Endothelial cell of hepatic sinusoid (primary cell): ENCODE measurements around the gene MTERF1.
"Not testable (repeated sequence)": the region's sequence is repeated elsewhere in the genome, so short reads cannot be mapped to it uniquely, and the experiment has no call there.

Experiments
- in situ Hi-C: cut with HindIII; loops from 2 replicates; pipeline ENCODE4 v1.10.0; 2017; ENCODE audit warnings: low sequenced_read_pairs

MTERF1 gene

DNA sequence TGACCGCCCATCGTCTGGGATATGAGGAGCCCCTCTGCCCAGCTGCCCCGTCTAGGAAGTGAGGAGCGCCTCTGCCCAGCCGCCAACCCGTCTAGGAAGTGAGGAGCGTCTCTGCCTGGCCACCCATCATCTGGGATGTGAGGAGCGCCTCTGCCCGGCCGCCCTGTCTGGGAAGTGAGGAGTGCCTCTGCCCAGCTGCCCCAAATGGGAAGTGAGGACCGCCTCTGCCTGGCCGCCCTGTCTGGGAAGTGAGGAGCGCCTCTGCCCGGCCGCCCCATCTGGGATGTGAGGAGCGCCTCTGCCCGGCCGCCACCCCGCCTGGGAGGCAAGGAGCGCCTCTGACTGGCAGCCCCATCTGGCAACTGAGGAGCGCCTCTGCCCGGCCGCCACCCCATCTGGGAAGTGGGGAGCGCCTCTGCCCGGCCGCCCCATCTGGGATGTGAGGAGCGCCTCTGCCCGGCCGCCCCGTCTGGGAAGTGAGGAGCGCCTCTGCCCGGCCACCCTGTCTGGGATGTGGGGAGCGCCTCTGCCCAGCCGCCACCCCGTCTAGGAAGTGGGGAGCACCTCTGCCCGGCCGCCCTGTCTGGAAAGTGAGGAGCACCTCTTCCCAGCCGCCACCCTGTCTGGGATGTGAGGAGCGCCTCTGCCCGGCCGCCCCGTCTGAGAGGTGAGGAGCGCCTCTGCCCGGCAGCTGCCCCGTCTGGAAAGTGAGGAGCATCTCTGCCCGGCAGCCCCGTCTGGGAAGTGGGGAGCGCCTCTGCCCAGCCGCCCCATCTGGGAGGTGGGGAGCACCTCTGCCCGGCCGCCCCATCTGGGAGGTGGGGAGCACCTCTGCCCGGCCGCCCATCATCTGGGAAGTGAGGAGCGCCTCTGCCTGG is 7.1 kb upstream of the MTERF1 start:
- in situ Hi-C loops: not testable (repeated sequence)

DNA sequence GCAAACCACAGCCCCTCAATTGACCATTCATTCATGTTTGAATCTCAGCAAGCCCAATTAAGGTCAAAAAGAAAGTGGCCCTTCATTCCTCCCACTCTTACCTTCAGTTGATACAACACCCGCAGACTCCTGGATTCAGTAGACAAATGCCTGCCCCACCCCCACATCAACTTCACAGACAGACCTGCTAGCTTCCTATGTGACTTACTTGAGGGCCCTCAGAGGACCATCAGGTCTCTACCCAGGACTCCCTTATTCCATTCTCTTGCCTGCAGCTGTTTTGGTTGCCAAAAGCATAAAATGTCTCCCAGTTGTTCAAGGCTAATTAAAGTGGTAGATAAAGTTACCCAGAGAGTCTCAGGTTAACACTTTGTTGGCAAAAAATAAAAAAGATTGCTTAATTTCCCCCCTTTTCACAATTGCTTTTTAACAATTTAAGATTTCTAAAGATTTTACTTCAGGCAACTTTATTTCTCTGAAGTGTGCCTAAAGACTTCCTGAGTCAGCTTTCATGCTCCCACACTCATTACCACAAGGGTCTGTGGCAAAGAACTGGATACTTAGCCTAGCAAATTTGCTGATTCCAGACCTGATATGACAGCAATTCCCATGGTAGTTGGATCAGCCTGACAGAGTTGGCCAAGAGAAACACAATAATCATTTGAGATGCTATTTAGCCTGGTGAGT is 3.3 kb upstream of the MTERF1 start:
- in situ Hi-C loops: no loop called here

DNA sequence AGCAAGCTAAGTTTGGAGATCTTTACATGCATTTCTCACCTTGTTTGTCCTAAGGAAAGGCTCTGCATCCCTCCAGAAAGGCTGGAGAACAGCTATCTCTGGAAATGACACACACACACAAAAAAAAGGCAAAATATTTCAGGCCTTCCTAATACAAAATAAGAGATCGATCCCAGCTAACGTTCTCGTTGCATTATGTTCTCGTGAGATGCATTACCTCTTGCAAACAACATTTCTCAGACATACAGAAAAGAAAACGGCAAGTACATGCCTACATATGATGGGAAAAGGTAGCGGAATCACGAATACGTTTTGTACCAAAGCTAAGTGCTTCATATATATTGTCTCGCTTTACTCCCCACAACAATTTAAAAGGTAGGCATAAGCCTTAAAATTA is 488 bp downstream of the MTERF1 start:
- in situ Hi-C loops: no loop called here

DNA sequence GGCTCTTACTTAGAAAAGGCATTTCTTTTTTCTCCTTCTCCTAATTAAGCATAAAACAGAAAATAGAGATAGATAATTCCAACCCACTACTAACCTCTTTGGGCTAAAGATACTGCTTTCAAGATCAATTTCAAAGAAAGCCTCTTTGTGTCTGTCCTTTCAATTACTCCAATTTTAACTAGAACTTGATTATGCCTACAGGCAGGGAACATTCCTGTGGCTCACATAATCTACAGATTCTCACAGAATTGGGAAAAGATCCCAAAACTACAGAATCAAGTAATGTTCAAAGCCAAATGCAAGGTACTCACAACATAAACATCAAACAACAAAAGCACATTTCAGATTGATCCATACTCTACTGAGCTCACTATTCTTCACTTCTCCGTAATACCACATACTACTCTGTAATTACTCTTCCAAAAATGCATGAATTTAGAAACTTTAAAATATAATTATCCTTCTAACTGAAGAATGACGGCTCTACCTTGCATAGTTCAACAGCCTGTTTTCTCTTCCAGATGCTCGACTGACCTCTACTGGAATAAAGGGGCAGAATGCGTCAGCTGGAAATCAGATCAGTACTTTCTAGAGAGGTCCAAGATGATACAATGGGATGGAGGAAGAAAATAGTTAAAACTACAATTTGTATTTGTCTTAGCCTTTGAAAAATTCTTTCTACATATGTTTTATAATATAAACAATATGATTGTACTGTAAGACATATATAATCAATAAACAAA is 3.9 kb downstream of the MTERF1 start:
- in situ Hi-C loops: no loop called here

DNA sequence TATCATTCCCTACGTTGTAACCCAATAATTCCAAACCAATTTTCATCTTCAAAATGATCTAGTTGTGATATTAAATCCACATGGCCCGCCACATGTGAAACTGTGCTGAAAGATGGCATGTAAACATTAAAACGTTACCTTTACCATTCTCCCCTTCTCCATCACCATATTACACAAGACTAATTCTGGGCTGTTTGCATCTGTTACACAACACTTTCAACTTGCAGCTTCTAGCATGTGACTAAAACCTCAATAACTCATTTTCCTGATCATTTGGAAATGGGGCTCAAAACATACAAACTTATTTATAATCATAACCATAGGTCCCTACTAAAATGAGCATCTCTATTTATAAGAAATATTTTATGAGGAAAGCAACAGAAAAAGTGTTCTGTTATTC is 4.7 kb downstream of the MTERF1 start:
- in situ Hi-C loops: no loop called here

DNA sequence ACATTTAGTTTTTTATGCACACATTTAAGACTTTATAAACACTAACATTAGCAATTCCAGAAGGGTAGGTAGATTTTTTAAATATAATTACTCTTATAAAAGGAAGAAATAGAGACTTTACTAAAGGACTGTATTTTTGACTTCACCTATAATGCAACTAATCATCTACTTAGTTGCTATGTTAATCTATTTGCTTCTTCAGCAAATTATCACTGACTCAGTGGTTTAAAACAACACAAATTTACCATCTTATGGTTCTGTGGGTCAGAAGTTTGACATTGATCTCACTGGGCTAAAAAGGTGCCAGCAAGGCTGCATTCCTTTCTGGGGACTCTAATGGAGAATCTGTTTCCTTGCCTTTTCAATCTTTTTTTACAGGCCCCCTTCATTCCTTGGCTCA is 7.6 kb downstream of the MTERF1 start:
- in situ Hi-C loops: no loop called here

DNA sequence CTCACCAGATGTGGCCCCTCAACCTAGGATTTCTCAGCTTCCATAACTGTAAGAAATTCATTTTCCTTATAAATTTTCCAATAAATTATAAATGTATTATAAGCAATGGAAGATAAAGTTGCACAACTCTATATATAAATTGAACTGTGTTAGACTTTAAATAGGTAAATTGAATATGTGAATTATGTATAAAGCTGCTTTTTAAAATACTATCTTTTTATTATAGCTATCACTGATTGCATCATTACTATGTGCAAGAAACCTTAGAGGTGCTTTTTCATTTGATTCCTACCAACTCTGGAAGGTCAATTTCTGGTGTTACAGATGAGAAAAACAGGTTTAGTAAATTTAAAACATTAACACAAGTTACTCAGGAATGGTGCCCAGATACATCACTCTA is 8.4 kb downstream of the MTERF1 start:
- in situ Hi-C loops: no loop called here

DNA sequence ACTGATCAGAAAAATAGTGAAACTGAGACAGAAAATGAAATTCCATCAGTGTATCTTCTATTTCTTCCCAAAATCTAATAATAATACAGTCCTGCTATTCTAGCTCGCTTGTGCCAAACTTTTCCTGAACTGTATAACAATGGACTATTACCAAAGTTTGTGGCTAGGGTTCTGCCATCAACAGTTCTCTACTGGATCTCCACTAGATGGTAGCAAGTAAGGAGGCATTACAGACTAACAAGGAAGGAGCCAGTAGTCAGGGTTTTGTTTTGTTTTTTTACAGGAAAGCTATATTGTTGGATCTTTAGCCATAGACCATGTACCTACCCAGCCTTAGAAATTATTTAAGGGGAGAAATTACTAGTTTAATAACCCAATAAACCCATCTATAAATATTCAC is 10.8 kb downstream of the MTERF1 start:
- in situ Hi-C loops: no loop called here

DNA sequence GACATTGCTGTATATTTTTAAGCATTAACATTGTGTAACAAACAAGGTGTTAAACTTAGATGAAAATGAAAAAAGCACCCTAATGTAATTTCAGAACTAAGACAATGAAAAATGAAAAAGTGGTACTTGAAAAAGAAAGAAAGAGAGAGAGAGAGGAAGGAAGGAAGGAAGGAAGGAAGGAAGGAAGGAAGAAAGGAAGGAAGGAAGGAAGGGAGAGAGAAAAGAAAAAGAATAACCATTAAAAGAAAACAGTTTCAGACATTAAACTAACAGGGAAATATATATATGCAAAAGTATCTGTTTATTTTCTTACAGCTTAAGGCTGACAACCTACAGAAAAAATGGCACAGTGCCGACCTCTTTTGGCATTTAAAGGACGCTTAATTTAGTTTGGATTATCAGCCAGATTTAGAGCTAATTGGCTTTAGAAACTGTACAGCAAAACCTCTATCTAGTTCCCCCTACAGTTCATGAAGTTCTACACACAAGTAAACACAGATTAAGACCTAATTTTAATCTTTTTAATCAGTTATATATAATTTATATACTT is 13.8 kb downstream of the MTERF1 start:
- in situ Hi-C loops: no loop called here

DNA sequence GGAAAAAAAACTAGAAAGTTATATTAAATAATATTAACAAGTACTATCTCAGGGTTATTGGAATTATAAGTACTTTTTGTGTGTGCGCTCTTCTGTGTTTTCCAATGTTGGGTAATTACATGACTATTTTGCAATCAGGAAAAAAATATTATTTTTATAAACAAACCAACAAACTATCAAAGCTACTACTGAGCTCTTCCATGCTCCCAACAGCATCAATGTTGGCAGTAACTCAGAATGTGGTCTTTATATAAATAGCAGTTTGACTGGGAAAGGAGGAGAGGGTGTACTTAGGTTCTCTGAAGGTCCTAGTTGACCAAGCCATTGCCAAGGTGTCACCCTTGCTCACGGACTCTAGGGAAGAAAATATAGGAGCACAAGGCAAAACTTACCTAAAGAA is 15.0 kb downstream of the MTERF1 start:
- in situ Hi-C loops: no loop called here

DNA sequence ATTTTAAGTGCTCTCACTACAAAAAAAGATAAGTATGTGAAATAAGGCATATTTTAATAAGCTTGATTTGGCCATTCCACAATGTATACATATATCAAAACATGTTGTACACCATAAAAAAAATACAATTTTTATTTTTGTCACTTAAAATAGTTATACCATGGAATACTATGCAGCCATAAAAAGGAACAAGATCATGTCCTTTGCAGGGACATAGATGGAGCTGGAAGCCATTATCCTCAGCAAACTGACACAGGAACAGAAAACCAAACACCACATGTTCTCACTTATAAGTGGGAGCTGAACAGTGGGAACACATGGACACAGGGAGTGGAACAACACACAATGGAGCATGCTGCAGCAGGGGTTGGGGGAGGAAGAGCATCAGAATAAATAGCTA is 15.9 kb downstream of the MTERF1 start:
- in situ Hi-C loops: not testable (repeated sequence)

DNA sequence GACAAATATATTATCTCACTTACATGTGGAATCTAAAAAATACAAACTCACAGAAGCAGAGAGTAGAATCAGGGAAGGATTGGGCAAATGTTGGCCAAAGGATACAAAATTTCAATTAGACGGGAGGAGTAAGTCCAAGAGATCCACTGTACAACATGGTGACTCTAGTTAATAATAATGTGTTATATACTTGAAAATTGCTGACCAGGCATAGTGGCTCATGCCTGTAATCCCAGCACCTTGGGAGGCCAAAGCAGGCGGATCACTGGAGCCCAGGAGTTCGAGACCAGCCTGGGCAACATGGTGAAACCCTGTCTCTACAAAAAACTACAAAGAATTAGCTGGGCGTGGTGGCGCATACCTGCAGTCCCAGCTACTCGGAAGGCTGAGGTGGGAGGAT is 16.4 kb downstream of the MTERF1 start:
- in situ Hi-C loops: no loop called here

DNA sequence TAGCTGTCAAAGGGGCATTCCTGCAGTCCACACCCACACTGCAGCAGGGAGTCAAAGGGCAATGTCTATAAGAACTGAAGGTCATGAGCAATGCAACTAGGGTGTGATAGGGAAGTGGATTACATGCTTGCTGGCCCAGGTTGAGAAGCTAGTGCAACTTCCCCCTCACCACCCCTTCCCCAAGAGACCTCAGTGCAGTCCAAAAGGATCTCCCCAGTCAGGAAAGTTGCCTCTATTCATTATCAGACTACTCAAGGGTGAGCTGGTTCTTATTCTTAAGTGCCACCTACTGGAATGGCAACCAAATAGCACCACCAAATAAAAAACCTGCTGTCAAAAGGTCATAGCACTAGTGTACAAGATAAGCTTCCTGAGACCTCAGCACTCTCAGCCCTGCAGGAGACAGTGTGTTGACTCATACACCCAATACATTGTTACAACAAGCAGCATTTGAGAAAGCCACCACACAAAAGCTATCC is 28.2 kb downstream of the MTERF1 start:
- in situ Hi-C loops: no loop called here

DNA sequence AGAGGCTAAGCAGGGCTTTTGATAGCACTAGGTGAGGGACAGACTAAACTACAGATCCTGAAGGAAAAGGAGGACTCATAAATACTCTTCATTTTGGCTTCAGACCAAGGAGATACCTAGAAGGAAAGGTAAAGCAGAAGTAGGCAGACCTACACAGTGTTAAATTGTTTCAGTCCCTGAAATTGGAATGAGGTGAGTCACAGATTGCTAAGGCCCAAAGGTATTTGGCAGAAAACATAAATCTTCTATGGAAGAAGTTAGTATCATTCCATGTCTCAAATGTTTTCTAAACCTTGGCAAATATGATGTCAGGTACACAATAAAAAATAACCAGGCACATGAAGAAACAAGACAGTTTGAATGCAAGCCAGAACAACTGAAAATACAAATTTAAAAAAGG is 30.0 kb downstream of the MTERF1 start:
- in situ Hi-C loops: no loop called here

DNA sequence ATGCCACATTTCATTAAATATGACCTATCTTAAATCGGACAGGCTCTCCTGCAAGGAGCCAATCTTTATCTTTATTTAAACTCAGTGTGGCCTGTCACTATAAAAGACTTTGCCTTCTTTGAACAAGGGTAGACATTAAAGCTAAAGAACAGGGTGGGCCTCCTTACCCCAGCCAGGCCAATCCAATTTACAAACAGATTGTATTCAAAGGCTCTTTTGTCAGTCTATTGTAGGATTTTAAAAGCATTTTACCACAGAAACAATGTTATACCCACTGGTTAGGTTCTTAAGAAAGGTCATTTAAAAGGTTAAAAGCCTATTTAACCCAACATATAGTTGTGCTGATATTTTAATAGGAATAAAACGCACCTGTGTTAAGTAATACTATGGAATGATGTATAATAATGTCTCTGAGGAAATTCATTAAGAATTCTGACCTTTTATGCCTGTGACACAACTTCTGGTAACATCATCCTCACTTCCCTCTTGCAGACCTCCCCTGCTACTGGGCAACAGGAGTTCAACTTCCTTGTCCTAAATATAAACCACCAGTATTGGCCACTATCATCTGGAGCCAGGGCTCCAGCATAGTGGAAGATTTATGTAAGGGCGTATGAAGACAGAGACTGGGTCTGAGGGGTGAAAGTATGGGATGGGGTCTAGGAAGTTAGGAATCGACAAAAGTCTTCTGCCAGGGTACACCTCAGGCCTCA is 32.5 kb downstream of the MTERF1 start:
- in situ Hi-C loops: no loop called here

DNA sequence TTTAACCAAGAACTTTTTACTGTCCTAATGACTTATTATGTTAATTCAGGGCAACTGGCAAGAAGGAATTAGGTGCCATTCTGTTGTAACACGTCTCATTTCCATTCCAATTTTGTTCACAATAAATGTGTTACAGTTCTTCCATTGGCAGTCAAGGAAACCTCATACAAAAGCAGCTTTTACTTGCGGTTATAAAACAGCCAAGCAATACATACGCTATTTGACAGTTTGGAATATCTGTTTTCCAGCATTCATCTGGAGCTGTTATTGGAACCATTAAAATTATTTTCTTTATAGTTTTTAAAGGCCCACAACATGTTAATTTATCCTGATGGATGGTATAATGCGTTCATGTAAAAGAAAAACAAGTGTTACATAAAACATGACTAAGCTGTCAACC is 33.3 kb downstream of the MTERF1 start:
- in situ Hi-C loops: no loop called here

DNA sequence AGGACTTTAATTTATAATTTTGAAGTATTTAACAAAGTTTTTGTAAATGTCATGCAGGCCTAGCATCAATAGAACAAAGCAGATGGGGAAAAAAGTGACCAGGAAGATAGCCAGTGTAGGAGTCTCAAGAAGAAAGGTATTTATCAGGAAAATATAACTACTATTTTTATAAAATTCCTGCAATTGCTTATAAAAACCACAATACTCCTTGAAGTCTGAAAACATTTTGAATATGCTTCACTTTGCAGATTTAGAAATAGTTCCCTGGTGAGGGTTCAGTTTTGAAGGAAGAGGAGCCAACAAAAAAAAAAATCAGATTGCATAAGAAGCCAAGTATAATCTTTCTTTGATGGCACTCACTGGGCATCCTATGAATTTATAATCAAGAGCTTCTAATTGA is 34.1 kb downstream of the MTERF1 start:
- in situ Hi-C loops: no loop called here

DNA sequence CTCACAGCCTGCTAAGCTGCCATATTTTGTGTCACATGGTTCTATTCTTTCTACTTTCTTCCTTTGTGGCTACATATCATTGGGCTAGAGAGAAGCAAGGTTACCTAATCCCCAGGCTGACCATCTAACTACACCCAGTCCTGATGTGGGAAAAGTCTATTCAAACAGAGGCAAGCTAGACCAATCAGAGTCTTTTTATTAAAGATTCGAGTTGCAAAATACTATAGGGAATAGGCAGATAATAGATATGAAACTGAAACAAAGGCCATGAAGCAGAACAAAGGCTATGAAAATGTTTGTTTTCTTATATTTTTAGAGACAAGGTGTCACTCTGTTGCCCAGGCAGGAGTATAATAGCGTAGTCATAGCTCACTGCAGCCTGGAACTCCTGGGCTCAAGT is 36.7 kb downstream of the MTERF1 start:
- in situ Hi-C loops: no loop called here

DNA sequence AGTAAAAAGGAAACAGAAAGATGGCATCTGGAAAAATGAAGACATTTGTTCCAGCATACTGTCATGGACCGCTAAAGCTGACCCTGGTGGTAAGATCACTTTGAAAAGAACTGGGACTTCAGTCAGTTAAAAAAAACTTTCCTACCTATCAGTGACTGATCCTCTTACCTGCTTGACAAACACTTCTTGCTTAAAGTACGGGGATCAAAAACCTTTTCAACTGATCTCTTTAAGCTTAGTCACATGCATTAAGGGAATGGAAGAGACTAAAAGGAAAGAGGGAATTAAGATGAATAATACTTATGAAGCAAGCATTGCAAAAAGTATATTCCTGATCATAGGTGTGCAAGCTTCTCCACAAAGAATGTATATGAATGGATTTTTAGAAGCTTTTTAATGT is 42.1 kb downstream of the MTERF1 start:
- in situ Hi-C loops: loop anchor here (5.0 kb wide), 1 partner anchor 59 kb away; no protein-coding TSS in a partner anchor

DNA sequence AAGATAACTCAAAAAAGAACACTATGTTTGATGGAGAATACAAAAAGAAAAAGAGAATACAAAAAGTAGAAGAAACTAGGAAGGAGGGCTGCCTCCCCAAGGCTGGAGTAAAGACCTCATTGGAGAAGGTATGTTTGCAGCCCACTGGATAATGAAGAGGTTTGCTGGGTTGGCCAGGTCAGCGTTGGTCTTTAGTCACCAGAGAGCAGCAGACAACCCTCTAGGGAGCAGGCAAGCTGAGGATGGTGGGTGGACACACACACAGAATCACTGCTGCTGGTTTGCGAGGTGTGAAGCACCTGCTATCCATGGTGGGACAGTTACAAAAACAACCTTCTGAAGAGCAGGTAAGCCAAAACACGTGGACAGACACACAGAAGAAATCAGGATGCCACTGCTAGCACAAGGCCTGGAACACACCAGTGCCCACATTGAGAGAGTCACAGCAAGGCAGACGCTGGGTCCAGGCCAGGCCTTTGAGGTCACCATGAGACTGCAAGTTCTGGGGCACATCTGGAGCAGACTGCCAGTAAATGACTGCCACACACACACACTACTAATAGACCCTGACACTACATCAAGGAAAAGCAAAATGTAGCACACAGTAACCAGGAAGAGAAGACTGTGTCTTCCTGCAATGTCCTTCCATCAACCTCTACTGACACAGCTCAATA is 43.0 kb downstream of the MTERF1 start:
- in situ Hi-C loops: loop anchor here (5.0 kb wide), 1 partner anchor 60 kb away; no protein-coding TSS in a partner anchor
